Measurements from ENCODE around the gene OR51D1. TPM values are rescaled to one million over a fixed set of nuclear protein-coding genes. Genes with fewer than 3 reads are reported as not detected.

Gene OR51D1
- total and polyA plus RNA-seq, 5 donors from 2014 or later, result not detected

DNA sequence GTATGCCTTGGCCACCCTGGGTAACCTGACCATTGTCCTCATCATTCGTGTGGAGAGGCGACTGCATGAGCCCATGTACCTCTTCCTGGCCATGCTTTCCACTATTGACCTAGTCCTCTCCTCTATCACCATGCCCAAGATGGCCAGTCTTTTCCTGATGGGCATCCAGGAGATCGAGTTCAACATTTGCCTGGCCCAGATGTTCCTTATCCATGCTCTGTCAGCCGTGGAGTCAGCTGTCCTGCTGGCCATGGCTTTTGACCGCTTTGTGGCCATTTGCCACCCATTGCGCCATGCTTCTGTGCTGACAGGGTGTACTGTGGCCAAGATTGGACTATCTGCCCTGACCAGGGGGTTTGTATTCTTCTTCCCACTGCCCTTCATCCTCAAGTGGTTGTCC is 2.7 kb downstream of the OR51D1 start:
- peaks cover 0 to 3% (median 0%) of the 10 kb centered on the region in 4 donors for H3K4me1 Mint-ChIP-seq
- no peaks in the 10 kb centered on the region for H3K27me3 Mint-ChIP-seq
- DNase-seq (no peak), ATAC-seq (ENCODE audit: low read depth in 2 of 2) (peak in 1 of 2 donors; percentile 7)
- H3K4me3 ChIP-seq (ENCODE audit: low read depth, low read length), result no peak overlapping the region
- H3K27ac Mint-ChIP-seq, result no peak overlapping the region
- H3K4me1 ChIP-seq (ENCODE audit: control insufficient read depth, insufficient read depth, low read length, poor library complexity, severe bottlenecking), result peaks cover 5% of the 10 kb centered on the region
- no peaks in the 10 kb centered on the region for H3K9me3 Mint-ChIP-seq
- H3K27ac ChIP-seq (ENCODE audit: insufficient read depth, low read length, poor library complexity, severe bottlenecking), result no peak overlapping the region
- H3K36me3 Mint-ChIP-seq, result no peaks in the 10 kb centered on the region
- H3K9me3 ChIP-seq (ENCODE audit: control insufficient read depth in 2 of 2, low read length in 2 of 2), result no peaks in the 10 kb centered on the region
- no peak overlapping the region for H3K4me3 Mint-ChIP-seq
- H3K36me3 ChIP-seq (ENCODE audit: control insufficient read depth, insufficient read depth, low read length), result no peaks in the 10 kb centered on the region
- H3K27me3 ChIP-seq (ENCODE audit: control insufficient read depth, insufficient read depth, low read length), result peaks cover 4% of the 10 kb centered on the region

DNA sequence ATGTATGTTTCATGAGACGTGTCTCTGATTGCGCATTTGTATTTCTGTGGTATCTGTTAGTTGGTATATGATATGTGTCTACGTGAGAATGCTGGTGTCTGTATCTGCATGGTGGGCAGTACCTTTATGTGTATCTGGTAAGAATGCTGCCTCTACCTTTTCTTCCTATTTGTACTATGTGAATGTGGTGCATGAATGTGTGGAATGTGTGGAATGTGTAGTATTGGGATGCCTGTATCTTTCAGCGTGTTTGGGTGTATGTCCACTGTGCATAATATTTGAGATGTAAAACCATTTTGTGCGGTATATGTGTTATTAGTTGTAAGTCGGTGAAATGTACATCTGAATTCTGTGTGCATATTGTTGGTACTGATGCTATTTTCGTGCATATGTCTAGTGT is 4.2 kb downstream of the OR51D1 start:
- H3K9me3 Mint-ChIP-seq, result no peaks in the 10 kb centered on the region
- ATAC-seq (ENCODE audit: low read depth in 2 of 2) (no peak), DNase-seq (no peak)
- H3K36me3 Mint-ChIP-seq, result no peaks in the 10 kb centered on the region
- no peak overlapping the region for H3K27ac Mint-ChIP-seq
- H3K27me3 ChIP-seq (ENCODE audit: control insufficient read depth, insufficient read depth, low read length), result no peaks in the 10 kb centered on the region
- no peaks in the 10 kb centered on the region for H3K36me3 ChIP-seq (ENCODE audit: control insufficient read depth, insufficient read depth, low read length)
- H3K4me3 Mint-ChIP-seq, result no peak overlapping the region
- peaks cover 0 to 3% (median 0%) of the 10 kb centered on the region in 4 donors for H3K4me1 Mint-ChIP-seq
- no peaks in the 10 kb centered on the region for H3K9me3 ChIP-seq (ENCODE audit: control insufficient read depth in 2 of 2, low read length in 2 of 2)
- no peaks in the 10 kb centered on the region for H3K27me3 Mint-ChIP-seq
- no peak overlapping the region for H3K27ac ChIP-seq (ENCODE audit: insufficient read depth, low read length, poor library complexity, severe bottlenecking)
- no peak overlapping the region for H3K4me3 ChIP-seq (ENCODE audit: low read depth, low read length)
- peaks cover 5% of the 10 kb centered on the region for H3K4me1 ChIP-seq (ENCODE audit: control insufficient read depth, insufficient read depth, low read length, poor library complexity, severe bottlenecking)

DNA sequence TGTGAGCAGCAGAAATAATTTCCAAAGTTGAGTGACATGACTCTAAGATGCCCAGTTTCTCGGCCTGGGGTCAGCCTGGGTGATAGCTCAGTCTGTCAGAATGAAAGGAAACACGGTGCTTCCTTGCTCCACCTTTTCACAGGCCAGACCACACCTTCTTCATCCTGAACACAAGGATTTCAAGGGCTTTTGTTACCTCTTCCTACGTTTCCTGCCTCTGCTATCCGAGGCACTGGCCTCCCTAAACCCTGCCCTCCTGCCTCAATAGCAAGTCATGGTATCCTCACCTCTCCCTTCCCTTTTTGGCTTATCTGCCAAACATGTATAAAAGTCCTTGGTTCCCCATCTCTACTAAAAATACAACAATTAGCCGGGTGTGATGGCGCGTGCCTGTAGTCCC is 4.8 kb downstream of the OR51D1 start:
- Mint-ChIP-seq H3K27me3 (no peaks in the 10 kb centered on the region), H3K36me3 (no peaks in the 10 kb centered on the region), H3K9me3 (no peaks in the 10 kb centered on the region), H3K27ac (no peak overlapping the region), H3K4me1 (peaks cover 0 to 3% (median 0%) of the 10 kb centered on the region in 4 donors), H3K4me3 (no peak overlapping the region)
- Histone ChIP-seq H3K4me3 (ENCODE audit: low read depth, low read length) (no peak overlapping the region), H3K4me1 (ENCODE audit: control insufficient read depth, insufficient read depth, low read length, poor library complexity, severe bottlenecking) (peaks cover 3% of the 10 kb centered on the region), H3K36me3 (ENCODE audit: control insufficient read depth, insufficient read depth, low read length) (no peaks in the 10 kb centered on the region), H3K9me3 (ENCODE audit: control insufficient read depth in 2 of 2, low read length in 2 of 2) (no peaks in the 10 kb centered on the region), H3K27me3 (ENCODE audit: control insufficient read depth, insufficient read depth, low read length) (no peaks in the 10 kb centered on the region), H3K27ac (ENCODE audit: insufficient read depth, low read length, poor library complexity, severe bottlenecking) (no peak overlapping the region)
- DNase-seq (no peak), ATAC-seq (ENCODE audit: low read depth in 2 of 2) (no peak)

DNA sequence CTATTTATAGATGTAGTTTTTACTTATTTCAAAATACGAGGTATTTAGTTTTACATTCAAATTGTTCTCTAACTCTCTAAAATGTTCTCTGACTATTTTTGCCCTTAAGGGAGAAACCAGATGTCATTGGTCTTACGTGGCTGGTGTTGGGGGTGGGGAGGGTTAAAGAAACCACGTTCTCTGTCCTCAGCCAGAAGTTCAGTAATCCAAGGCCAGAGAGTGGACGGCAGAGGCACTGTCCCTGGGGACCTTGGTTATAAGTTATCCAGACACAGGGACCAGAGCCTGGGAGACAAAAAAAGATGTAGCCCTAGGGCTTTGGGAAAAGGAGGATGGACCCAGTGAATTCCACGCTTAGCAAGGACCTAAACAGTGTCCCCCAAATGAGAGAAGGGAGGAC is 5.8 kb downstream of the OR51D1 start:
- no peak overlapping the region for H3K27ac Mint-ChIP-seq
- no peaks in the 10 kb centered on the region for H3K27me3 ChIP-seq (ENCODE audit: control insufficient read depth, insufficient read depth, low read length)
- no peak overlapping the region for H3K4me3 ChIP-seq (ENCODE audit: low read depth, low read length)
- no peak overlapping the region for H3K4me3 Mint-ChIP-seq
- ATAC-seq (ENCODE audit: low read depth in 2 of 2) (no peak), DNase-seq (no peak)
- no peaks in the 10 kb centered on the region for H3K9me3 Mint-ChIP-seq
- no peaks in the 10 kb centered on the region for H3K9me3 ChIP-seq (ENCODE audit: control insufficient read depth in 2 of 2, low read length in 2 of 2)
- no peak overlapping the region for H3K27ac ChIP-seq (ENCODE audit: insufficient read depth, low read length, poor library complexity, severe bottlenecking)
- no peaks in the 10 kb centered on the region for H3K4me1 ChIP-seq (ENCODE audit: control insufficient read depth, insufficient read depth, low read length, poor library complexity, severe bottlenecking)
- H3K36me3 ChIP-seq (ENCODE audit: control insufficient read depth, insufficient read depth, low read length), result no peaks in the 10 kb centered on the region
- H3K27me3 Mint-ChIP-seq, result no peaks in the 10 kb centered on the region
- H3K36me3 Mint-ChIP-seq, result no peaks in the 10 kb centered on the region
- H3K4me1 Mint-ChIP-seq, result peaks cover 0 to 3% (median 0%) of the 10 kb centered on the region in 4 donors

DNA sequence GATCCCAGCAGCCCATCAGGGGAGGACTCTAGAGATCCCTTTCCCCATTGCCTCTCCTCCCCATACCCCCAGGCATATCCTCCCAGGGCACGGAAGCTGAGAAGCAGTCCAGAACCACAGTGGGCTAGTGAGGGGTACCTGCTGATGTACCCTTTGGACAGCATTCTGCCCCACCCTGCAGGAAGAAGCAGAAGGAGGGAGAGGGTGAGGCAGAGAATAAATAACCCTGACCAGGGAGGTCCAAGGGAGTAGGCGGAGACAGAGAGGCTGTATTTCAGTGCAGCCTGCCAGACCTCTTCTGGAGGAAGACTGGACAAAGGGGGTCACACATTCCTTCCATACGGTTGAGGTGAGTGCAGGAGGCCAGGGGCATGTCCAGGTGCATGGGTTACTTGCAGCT is 6.4 kb downstream of the OR51D1 start, which contains the start of gene OR51E1:
TSS of gene OR51E1 (plus strand) at position 301 of the 400 bp plus-strand sequence. CDS start 8,545 bp downstream, outside the sequence.
- peak within 1 kb of the TSS in 1 of 3 donors; percentile 28 for H3K27ac Mint-ChIP-seq

DNA sequence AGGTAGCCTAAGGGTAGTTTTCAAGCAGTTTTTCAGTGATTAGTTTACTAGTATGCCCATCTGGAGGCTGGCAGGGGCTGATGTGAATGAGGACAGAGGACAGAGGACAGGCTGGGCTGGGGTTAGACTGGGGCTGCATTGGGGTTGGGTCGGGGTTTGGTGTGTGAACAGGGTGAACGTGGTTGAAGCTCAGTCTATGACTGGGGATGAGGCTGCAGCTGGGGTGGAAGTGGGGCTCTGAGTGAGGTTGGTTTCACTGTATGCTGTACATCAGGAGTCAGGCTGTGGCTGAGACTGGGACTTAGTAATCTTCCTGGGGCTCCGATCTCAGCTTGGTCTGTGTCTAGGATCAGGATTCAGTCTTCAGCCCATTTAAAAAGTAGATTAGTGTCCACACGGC is 7.0 kb downstream of the OR51D1 start:
- H3K9me3 ChIP-seq (ENCODE audit: control insufficient read depth in 2 of 2, low read length in 2 of 2), result no peaks in the 10 kb centered on the region
- ATAC-seq (ENCODE audit: low read depth in 2 of 2) (peak in 1 of 2 donors; percentile 28), DNase-seq (no peak)
- H3K27ac Mint-ChIP-seq, result no peak overlapping the region
- H3K27me3 ChIP-seq (ENCODE audit: control insufficient read depth, insufficient read depth, low read length), result no peaks in the 10 kb centered on the region
- no peaks in the 10 kb centered on the region for H3K27me3 Mint-ChIP-seq
- H3K36me3 Mint-ChIP-seq, result no peaks in the 10 kb centered on the region
- no peak overlapping the region for H3K4me3 ChIP-seq (ENCODE audit: low read depth, low read length)
- peaks cover 0 to 1% (median 0%) of the 10 kb centered on the region in 7 donors for H3K9me3 Mint-ChIP-seq
- no peaks in the 10 kb centered on the region for H3K4me1 ChIP-seq (ENCODE audit: control insufficient read depth, insufficient read depth, low read length, poor library complexity, severe bottlenecking)
- peaks cover 0 to 3% (median 0%) of the 10 kb centered on the region in 4 donors for H3K4me1 Mint-ChIP-seq
- H3K27ac ChIP-seq (ENCODE audit: insufficient read depth, low read length, poor library complexity, severe bottlenecking), result no peak overlapping the region
- H3K36me3 ChIP-seq (ENCODE audit: control insufficient read depth, insufficient read depth, low read length), result no peaks in the 10 kb centered on the region
- no peak overlapping the region for H3K4me3 Mint-ChIP-seq

More for the DNA sequence above, 6.4 kb downstream of the OR51D1 start, which contains the start of gene OR51E1:
- Histone ChIP-seq H3K4me1 (ENCODE audit: control insufficient read depth, insufficient read depth, low read length, poor library complexity, severe bottlenecking) (no peaks in the 10 kb centered on the region), H3K4me3 (ENCODE audit: low read depth, low read length) (no peak within 1 kb of the TSS), H3K27ac (ENCODE audit: insufficient read depth, low read length, poor library complexity, severe bottlenecking) (no peak within 1 kb of the TSS), H3K27me3 (ENCODE audit: control insufficient read depth, insufficient read depth, low read length) (no peaks in the 10 kb centered on the region), H3K36me3 (ENCODE audit: control insufficient read depth, insufficient read depth, low read length) (no peaks in the 10 kb centered on the region), H3K9me3 (ENCODE audit: control insufficient read depth in 2 of 2, low read length in 2 of 2) (no peaks in the 10 kb centered on the region)
- Mint-ChIP-seq H3K27me3 (no peaks in the 10 kb centered on the region), H3K4me1 (peaks cover 0 to 3% (median 0%) of the 10 kb centered on the region in 4 donors), H3K4me3 (no peak within 1 kb of the TSS), H3K9me3 (no peaks in the 10 kb centered on the region), H3K36me3 (no peaks in the 10 kb centered on the region)
- ATAC-seq (ENCODE audit: low read depth in 2 of 2) (no peak), DNase-seq (no peak)

DNA sequence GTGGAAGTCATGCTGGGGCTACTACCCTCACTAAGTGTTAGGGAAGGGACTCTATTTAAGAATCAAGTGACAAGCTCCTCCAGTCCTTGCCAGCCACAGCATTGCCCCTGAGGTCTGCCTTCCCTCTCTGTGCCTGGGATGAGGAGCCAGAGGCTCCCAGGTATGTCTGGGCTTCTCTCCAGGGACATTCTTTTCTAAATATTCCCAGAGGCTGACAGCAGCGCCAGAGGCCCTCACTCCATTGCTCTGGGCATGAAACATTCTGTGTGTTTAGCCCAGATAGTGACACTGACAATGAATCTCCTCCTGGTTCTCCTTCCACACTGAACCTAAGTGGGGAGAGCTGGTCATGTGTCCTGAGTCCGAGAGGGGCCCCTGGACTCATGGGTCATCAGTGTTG is 8.7 kb downstream of the OR51D1 start:
- Mint-ChIP-seq H3K27ac (no peak overlapping the region), H3K9me3 (peaks cover 0 to 1% (median 0%) of the 10 kb centered on the region in 7 donors), H3K4me3 (no peak overlapping the region), H3K27me3 (no peaks in the 10 kb centered on the region), H3K36me3 (no peaks in the 10 kb centered on the region), H3K4me1 (no peaks in the 10 kb centered on the region)
- no peak for DNase-seq
- Histone ChIP-seq H3K9me3 (ENCODE audit: control insufficient read depth in 2 of 2, low read length in 2 of 2) (no peaks in the 10 kb centered on the region), H3K4me1 (ENCODE audit: control insufficient read depth, insufficient read depth, low read length, poor library complexity, severe bottlenecking) (no peaks in the 10 kb centered on the region), H3K27ac (ENCODE audit: insufficient read depth, low read length, poor library complexity, severe bottlenecking) (no peak overlapping the region), H3K27me3 (ENCODE audit: control insufficient read depth, insufficient read depth, low read length) (no peaks in the 10 kb centered on the region), H3K36me3 (ENCODE audit: control insufficient read depth, insufficient read depth, low read length) (no peaks in the 10 kb centered on the region), H3K4me3 (ENCODE audit: low read depth, low read length) (no peak overlapping the region)
- no peak for ATAC-seq (ENCODE audit: low read depth in 2 of 2)

DNA sequence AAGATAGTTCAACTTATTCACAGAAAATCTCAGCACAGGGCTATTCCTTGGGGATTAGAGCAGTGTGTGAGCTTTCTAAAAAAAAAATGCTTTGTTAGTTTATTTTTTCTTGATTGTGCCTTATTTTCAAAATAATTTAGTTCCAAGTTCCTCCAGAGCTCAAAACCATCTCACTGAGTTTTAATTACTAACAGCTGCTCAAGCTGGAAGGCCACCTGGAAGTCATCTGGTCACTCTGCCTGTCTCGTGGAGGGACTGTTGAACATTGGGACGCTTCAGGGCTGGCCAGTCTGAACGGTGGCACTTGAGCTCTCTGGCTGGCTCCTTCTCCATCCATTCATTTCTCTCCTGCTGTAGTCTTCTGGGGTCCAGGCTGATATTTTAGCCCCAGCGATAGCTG is 10.5 kb downstream of the OR51D1 start:
- Histone ChIP-seq H3K4me3 (ENCODE audit: low read depth, low read length) (no peak overlapping the region), H3K4me1 (ENCODE audit: control insufficient read depth, insufficient read depth, low read length, poor library complexity, severe bottlenecking) (no peaks in the 10 kb centered on the region), H3K27me3 (ENCODE audit: control insufficient read depth, insufficient read depth, low read length) (no peaks in the 10 kb centered on the region), H3K27ac (ENCODE audit: insufficient read depth, low read length, poor library complexity, severe bottlenecking) (no peak overlapping the region), H3K36me3 (ENCODE audit: control insufficient read depth, insufficient read depth, low read length) (no peaks in the 10 kb centered on the region), H3K9me3 (ENCODE audit: control insufficient read depth in 2 of 2, low read length in 2 of 2) (no peaks in the 10 kb centered on the region)
- no peaks in the 10 kb centered on the region for H3K4me1 Mint-ChIP-seq
- DNase-seq, result no peak
- H3K27ac Mint-ChIP-seq, result no peak overlapping the region
- no peaks in the 10 kb centered on the region for H3K27me3 Mint-ChIP-seq
- H3K4me3 Mint-ChIP-seq, result no peak overlapping the region
- ATAC-seq (ENCODE audit: low read depth in 2 of 2), result no peak
- H3K9me3 Mint-ChIP-seq, result peaks cover 0 to 1% (median 0%) of the 10 kb centered on the region in 7 donors
- H3K36me3 Mint-ChIP-seq, result no peaks in the 10 kb centered on the region

Data from CD4-positive, CD25-positive, alpha-beta regulatory T cell (primary cell).